ENCODE measurements around the gene PPFIBP2.

DNA sequence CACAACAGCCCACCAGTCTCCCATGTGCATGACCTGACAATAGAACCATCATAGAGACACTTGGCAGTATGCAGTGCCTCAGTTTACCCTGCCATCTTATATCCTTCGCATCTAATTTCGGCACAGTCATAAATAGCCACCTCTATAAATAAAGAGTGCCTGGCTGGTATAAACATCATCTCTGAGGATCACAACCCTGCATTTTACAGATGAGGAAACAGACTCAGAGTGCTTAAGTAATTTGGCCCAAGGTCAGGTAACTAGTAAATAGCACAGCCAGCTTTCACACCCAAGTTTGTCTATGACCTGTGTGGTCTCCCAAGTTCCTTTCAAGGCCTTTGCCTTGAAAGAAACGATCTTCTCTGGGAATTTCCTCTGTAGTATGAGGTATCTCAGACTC, 114.9 kb downstream of the PPFIBP2 start:
- no peak for TF ChIP-seq ZFP3 (CRISPR knock-in tag; IDR thresholded peaks at IDR 0.05)
- TF ChIP-seq BACH2 (CRISPR knock-in tag; IDR thresholded peaks at IDR 0.05; ENCODE audit: borderline replicate concordance): no peak
- no peak for TF ChIP-seq ARNTL (CRISPR knock-in tag; IDR thresholded peaks at IDR 0.05; ENCODE audit: borderline replicate concordance, low read depth)
- TF ChIP-seq TCF4 (CRISPR knock-in tag; IDR thresholded peaks at IDR 0.05; ENCODE audit: borderline replicate concordance): no peak
- TF ChIP-seq, protein P1, sequence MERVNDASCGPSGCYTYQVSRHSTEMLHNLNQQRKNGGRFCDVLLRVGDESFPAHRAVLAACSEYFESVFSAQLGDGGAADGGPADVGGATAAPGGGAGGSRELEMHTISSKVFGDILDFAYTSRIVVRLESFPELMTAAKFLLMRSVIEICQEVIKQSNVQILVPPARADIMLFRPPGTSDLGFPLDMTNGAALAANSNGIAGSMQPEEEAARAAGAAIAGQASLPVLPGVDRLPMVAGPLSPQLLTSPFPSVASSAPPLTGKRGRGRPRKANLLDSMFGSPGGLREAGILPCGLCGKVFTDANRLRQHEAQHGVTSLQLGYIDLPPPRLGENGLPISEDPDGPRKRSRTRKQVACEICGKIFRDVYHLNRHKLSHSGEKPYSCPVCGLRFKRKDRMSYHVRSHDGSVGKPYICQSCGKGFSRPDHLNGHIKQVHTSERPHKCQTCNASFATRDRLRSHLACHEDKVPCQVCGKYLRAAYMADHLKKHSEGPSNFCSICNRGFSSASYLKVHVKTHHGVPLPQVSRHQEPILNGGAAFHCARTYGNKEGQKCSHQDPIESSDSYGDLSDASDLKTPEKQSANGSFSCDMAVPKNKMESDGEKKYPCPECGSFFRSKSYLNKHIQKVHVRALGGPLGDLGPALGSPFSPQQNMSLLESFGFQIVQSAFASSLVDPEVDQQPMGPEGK (CRISPR knock-in tag; IDR thresholded peaks at IDR 0.05; ENCODE audit: borderline replicate concordance): no peak
- no peak for TF ChIP-seq ZFP30 (CRISPR knock-in tag; IDR thresholded peaks at IDR 0.05)
- TF ChIP-seq RARB (CRISPR knock-in tag; IDR thresholded peaks at IDR 0.05): no peak
- TF ChIP-seq CSDC2 (CRISPR knock-in tag; IDR thresholded peaks at IDR 0.05): no peak
- no peak for TF ChIP-seq TOX (CRISPR knock-in tag; IDR thresholded peaks at IDR 0.05; ENCODE audit: borderline replicate concordance)
- TF ChIP-seq ZC3H10 (CRISPR knock-in tag; IDR thresholded peaks at IDR 0.05): no peak

All from SK-N-SH treated with all-trans-retinoic acid at 6 μM for 48 hours (cell line).